Prostate gland (tissue), 2 donors: Measurements from ENCODE around the gene SSUH2.

Experiments
- POLR2A ChIP-seq: fragments of 450-650 bp; IDR thresholded peaks from one replicate; pipeline ENCODE4 v1.6.1; 2016; ENCODE audit warnings: antibody characterized with exemption, mild to moderate bottlenecking
- TF ChIP-seq, protein P1 (sequence below), 4 experiments: fragments of 200-600 bp in 2 of 4; fragments of 450-650 bp in 2 of 4; sonication (generic) in 2 of 4; IDR thresholded peaks; 1 replicate in 3 of 4; 2 replicates in 1 of 4; pipeline ENCODE4 v1.5.1; 2016 to 2019; ENCODE audit warnings: antibody characterized with exemption in 4 of 4, mild to moderate bottlenecking in 2 of 4, moderate library complexity in 2 of 4

GRCh38 chr3:8658306-8659212 is 14.0 kb upstream of the SSUH2 start:
- TF ChIP-seq, protein P1, sequence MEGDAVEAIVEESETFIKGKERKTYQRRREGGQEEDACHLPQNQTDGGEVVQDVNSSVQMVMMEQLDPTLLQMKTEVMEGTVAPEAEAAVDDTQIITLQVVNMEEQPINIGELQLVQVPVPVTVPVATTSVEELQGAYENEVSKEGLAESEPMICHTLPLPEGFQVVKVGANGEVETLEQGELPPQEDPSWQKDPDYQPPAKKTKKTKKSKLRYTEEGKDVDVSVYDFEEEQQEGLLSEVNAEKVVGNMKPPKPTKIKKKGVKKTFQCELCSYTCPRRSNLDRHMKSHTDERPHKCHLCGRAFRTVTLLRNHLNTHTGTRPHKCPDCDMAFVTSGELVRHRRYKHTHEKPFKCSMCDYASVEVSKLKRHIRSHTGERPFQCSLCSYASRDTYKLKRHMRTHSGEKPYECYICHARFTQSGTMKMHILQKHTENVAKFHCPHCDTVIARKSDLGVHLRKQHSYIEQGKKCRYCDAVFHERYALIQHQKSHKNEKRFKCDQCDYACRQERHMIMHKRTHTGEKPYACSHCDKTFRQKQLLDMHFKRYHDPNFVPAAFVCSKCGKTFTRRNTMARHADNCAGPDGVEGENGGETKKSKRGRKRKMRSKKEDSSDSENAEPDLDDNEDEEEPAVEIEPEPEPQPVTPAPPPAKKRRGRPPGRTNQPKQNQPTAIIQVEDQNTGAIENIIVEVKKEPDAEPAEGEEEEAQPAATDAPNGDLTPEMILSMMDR (IDR thresholded peaks at IDR 0.05), result no peak
- TF ChIP-seq POLR2A, result no peak
